HL-60 (cell line): Measurements from ENCODE around the gene KLF5.

Experiments
- DNase-seq, 2 experiments: peaks; one replicate each; pipeline ENCODE4 v3.0.0-alpha.2; 2010 to 2020; ENCODE audit warnings: low read depth in 1 of 2, low spot score in 1 of 2
- H3K27ac ChIP-seq: fragments of 250-450 bp; sonication (Bioruptor Pico); replicated peaks from 2 replicates; pipeline ENCODE4 v1.5.1; 2020; ENCODE audit warnings: mild to moderate bottlenecking, moderate library complexity
- H3K27me3 ChIP-seq: fragments of 250-450 bp; sonication (Bioruptor Pico); 2 replicates; pipeline ENCODE4 v1.5.1; 2021; ENCODE audit warnings: mild to moderate bottlenecking, moderate library complexity; ENCODE audit not compliant: insufficient read depth, poor library complexity, severe bottlenecking
- H3K4me3 ChIP-seq: replicated peaks from 2 replicates; pipeline ENCODE4 v1.5.1; 2011; ENCODE audit warnings: mild to moderate bottlenecking, control low read depth, low read length; ENCODE audit not compliant: insufficient read depth
- CTCF ChIP-seq: IDR thresholded peaks from one replicate; pipeline ENCODE4 v1.5.1; 2011; ENCODE audit warnings: low read length, control low read depth, inconsistent platforms; ENCODE audit not compliant: insufficient read depth
- GABPA ChIP-seq: IDR thresholded peaks from 2 replicates; pipeline ENCODE4 v1.6.1; 2012; ENCODE audit warnings: low read depth
- POLR2AphosphoS5 ChIP-seq: IDR thresholded peaks from 2 replicates; pipeline ENCODE4 v1.6.1; 2012; ENCODE audit warnings: low read depth
- REST ChIP-seq: IDR thresholded peaks from 2 replicates; pipeline ENCODE4 v1.6.1; 2012; ENCODE audit warnings: low read depth; ENCODE audit not compliant: insufficient replicate concordance
- SPI1 ChIP-seq: IDR thresholded peaks from 2 replicates; pipeline ENCODE4 v1.6.1; 2012; ENCODE audit warnings: low read depth, mild to moderate bottlenecking, borderline replicate concordance

Gene KLF5

GRCh38 chr13:73065665-73066340 lies 7.0 kb downstream of the KLF5 start:
- no peak overlapping the region for H3K27ac ChIP-seq
- no peak for DNase-seq
- H3K27me3 ChIP-seq = no peaks in the 10 kb centered on the region
- no peak overlapping the region for H3K4me3 ChIP-seq
- no peak for TF ChIP-seq GABPA
- no peak for TF ChIP-seq REST
- TF ChIP-seq SPI1 = no peak
- TF ChIP-seq POLR2AphosphoS5 = no peak
- no peak for TF ChIP-seq CTCF

GRCh38 chr13:73069206-73069805 lies 10.5 kb downstream of the KLF5 start:
- Histone ChIP-seq H3K27ac (no peak overlapping the region), H3K27me3 (no peaks in the 10 kb centered on the region), H3K4me3 (no peak overlapping the region)
- TF ChIP-seq CTCF (no peak), REST (no peak), POLR2AphosphoS5 (no peak), SPI1 (no peak), GABPA (no peak)
- no peak for DNase-seq

GRCh38 chr13:73070451-73071098 lies 11.8 kb downstream of the KLF5 start:
- no peak overlapping the region for H3K4me3 ChIP-seq
- DNase-seq = no peak
- no peaks in the 10 kb centered on the region for H3K27me3 ChIP-seq
- H3K27ac ChIP-seq = no peak overlapping the region
- TF ChIP-seq POLR2AphosphoS5 (no peak), REST (no peak), SPI1 (no peak), CTCF (no peak), GABPA (no peak)
